OCI-LY3 (cell line): ENCODE results near the gene LRRC41.

Experiments
- H2AFZ ChIP-seq: fragments of 200-600, 300-600 bp; shearing (Covaris generic); 2 replicates; pipeline ENCODE4 v1.6.0; 2014; ENCODE audit warnings: antibody characterized with exemption, low read depth, low read length
- H3K27ac ChIP-seq: fragments of 200-600, 300-600 bp; sonication (generic); 2 replicates; pipeline ENCODE4 v1.5.1; 2014; ENCODE audit warnings: mild to moderate bottlenecking, low read length, moderate library complexity, mixed read lengths
- H3K27me3 ChIP-seq: fragments of 200-600, 300-600 bp; sonication (generic); 2 replicates; pipeline ENCODE4 v1.6.1; 2014; ENCODE audit warnings: low read depth, low read length, mixed read lengths
- H3K36me3 ChIP-seq: fragments of 200-600, 300-600 bp; sonication (generic); replicated peaks from 2 replicates; pipeline ENCODE3; 2014; ENCODE audit warnings: low read depth, low read length, mixed read lengths
- H3K4me1 ChIP-seq: fragments of 300-600, 200-600 bp; sonication (generic); 2 replicates; pipeline ENCODE4 v1.6.1; 2014; ENCODE audit warnings: low read length, mixed read lengths
- H3K4me2 ChIP-seq: fragments of 200-600, 300-600 bp; sonication (generic); 2 replicates; pipeline ENCODE4 v1.6.1; 2014; ENCODE audit warnings: low read length, mixed read lengths
- H3K4me3 ChIP-seq: fragments of 300-600, 200-600 bp; sonication (generic); 2 replicates; pipeline ENCODE4 v1.5.1; 2014; ENCODE audit warnings: antibody characterized with exemption, mild to moderate bottlenecking, low read length, moderate library complexity
- H3K79me2 ChIP-seq: fragments of 300-600, 200-600 bp; shearing (Covaris generic); 2 replicates; pipeline ENCODE4 v1.6.1; 2014; ENCODE audit warnings: mild to moderate bottlenecking, low read length, mixed read lengths
- H3K9ac ChIP-seq: fragments of 300-600, 200-600 bp; shearing (Covaris generic); 2 replicates; pipeline ENCODE4 v1.6.0; 2014; ENCODE audit warnings: mild to moderate bottlenecking, low read length, moderate library complexity
- H3K9me3 ChIP-seq: fragments of 200-600, 300-600 bp; shearing (Covaris generic); 2 replicates; pipeline ENCODE4 v1.6.1; 2014; ENCODE audit warnings: low read length, mixed read lengths; ENCODE audit not compliant: insufficient read depth
- H4K20me1 ChIP-seq: fragments of 200-600, 300-600 bp; sonication (generic); 2 replicates; pipeline ENCODE4 v1.6.1; 2016; ENCODE audit warnings: low read length, mixed read lengths; ENCODE audit not compliant: insufficient read depth
- CTCF ChIP-seq: fragments of 200-600, 300-600 bp; sonication (generic); IDR thresholded peaks from 2 replicates; pipeline ENCODE4 v1.5.1; 2014; ENCODE audit warnings: antibody characterized with exemption, low read length, low read depth
- EZH2phosphoT487 ChIP-seq: fragments of 200-600 bp; shearing (Covaris generic); IDR thresholded peaks from 2 replicates; pipeline ENCODE4 v1.6.1; 2018; ENCODE audit warnings: antibody characterized with exemption, mixed run types, low read depth

The LRRC41 gene

DNA sequence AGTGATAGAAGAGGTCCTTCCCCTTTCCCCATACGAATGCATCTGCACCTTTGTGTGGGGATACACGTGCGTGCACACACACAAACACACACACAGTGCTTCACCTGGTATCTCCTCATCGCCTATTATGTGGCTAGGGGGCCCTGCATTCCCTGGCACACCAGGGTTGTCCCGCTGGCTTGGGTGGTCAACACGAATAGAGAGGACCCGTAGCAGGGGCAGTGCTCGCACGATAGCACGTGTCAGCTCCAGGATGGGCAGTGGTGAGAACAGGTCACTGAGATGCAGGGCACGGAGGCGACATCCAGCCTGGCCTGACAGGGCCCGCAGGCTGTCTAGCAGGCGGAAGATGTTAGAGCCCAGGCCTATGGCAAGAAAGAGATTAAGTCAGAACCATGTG, 22.4 kb downstream of the LRRC41 start:
- no peak overlapping the region for H3K27ac ChIP-seq
- H3K4me1 ChIP-seq = no peaks in the 10 kb centered on the region
- no peak overlapping the region for H3K4me3 ChIP-seq
- H3K27me3 ChIP-seq = no peaks in the 10 kb centered on the region
- peaks cover 66% of the 10 kb centered on the region for H3K36me3 ChIP-seq
- no peaks in the 10 kb centered on the region for H3K79me2 ChIP-seq
- no peak overlapping the region for H2AFZ ChIP-seq
- H4K20me1 ChIP-seq = no peaks in the 10 kb centered on the region
- no peak overlapping the region for H3K9ac ChIP-seq
- no peak overlapping the region for H3K4me2 ChIP-seq
- TF ChIP-seq CTCF (no peak), EZH2phosphoT487 (no peak)
- no peaks in the 10 kb centered on the region for H3K9me3 ChIP-seq

DNA sequence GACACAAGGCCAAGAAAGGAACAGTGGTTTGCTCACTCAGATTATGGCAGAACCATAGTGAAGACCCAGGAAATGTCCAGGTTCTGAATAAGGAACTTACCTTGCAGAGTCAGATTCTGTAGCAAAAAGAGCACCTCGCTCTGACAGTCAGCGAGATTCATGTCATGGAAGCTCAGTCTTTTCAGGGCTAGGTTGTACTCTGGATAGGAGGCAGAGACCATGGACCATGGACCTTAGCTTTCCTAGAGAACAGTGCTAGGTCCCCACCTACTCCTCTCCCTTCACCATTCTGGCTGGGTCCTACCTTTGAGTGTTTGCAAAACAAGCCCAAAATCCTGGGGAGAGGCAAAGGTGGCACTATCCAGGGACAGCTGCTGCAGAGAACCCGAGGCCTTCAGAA, 23.3 kb downstream of the LRRC41 start:
- Histone ChIP-seq H3K9me3 (no peaks in the 10 kb centered on the region), H3K27me3 (no peaks in the 10 kb centered on the region), H3K4me1 (no peaks in the 10 kb centered on the region), H3K27ac (no peak overlapping the region), H3K79me2 (no peaks in the 10 kb centered on the region), H3K36me3 (peaks cover 68% of the 10 kb centered on the region), H3K9ac (no peak overlapping the region), H2AFZ (no peak overlapping the region), H4K20me1 (no peaks in the 10 kb centered on the region), H3K4me3 (no peak overlapping the region), H3K4me2 (no peak overlapping the region)
- TF ChIP-seq CTCF (no peak), EZH2phosphoT487 (no peak)

DNA sequence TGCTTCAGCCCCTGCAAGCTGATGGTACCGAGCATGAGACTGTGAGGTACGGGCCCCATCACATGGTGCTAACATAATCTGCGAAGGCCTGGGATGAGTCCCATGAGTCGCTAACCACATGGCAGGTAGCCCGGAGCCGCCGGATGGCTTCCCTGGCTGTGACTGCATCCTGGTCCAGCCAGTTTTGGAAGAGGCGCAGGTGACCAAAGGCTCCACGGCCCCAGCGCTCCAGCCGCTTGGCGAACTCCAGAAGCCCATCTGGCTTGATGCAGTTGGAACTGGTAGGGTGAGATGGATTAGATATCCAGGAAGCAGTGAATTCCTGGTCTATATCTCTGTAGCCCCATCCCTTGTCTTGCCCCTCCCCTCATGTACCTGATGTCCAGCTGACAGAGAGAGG, 24.6 kb downstream of the LRRC41 start:
- no peak overlapping the region for H3K9ac ChIP-seq
- TF ChIP-seq CTCF (no peak), EZH2phosphoT487 (no peak)
- H4K20me1 ChIP-seq = no peaks in the 10 kb centered on the region
- no peaks in the 10 kb centered on the region for H3K4me1 ChIP-seq
- H3K4me3 ChIP-seq = no peak overlapping the region
- H3K79me2 ChIP-seq = no peaks in the 10 kb centered on the region
- H3K36me3 ChIP-seq = peaks cover 63% of the 10 kb centered on the region
- no peak overlapping the region for H2AFZ ChIP-seq
- no peak overlapping the region for H3K4me2 ChIP-seq
- H3K9me3 ChIP-seq = no peaks in the 10 kb centered on the region
- H3K27ac ChIP-seq = no peak overlapping the region
- H3K27me3 ChIP-seq = no peaks in the 10 kb centered on the region

DNA sequence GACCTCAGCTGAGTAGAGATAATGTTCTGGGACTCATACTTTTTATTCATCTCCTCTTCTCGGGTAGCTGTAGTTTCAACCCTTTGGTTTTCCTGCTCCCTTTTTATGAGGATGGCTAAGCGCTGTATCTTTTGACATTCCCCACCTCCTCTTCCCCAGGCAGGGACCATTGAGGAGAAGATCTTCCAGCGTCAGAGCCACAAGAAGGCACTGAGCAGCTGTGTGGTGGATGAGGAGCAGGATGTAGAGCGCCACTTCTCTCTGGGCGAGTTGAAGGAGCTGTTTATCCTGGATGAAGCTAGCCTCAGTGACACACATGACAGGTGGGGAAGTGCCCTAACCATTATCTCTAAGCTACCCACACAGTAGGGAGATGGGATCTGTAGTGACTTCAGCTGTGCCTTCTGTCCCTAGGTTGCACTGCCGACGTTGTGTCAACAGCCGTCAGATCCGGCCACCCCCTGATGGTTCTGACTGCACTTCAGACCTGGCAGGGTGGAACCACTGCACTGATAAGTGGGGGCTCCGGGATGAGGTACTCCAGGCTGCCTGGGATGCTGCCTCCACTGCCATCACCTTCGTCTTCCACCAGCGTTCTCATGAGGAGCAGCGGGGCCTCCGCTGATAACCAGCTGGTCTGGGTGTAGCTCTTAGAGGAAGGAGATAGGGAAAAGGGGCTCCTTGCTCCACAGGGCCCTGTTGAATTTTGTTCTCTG, 25.6 kb downstream of the LRRC41 start:
- H2AFZ ChIP-seq = no peak overlapping the region
- no peaks in the 10 kb centered on the region for H4K20me1 ChIP-seq
- TF ChIP-seq CTCF = no peak
- no peak for TF ChIP-seq EZH2phosphoT487
- no peaks in the 10 kb centered on the region for H3K27me3 ChIP-seq
- H3K9me3 ChIP-seq = no peaks in the 10 kb centered on the region
- no peaks in the 10 kb centered on the region for H3K4me1 ChIP-seq
- no peaks in the 10 kb centered on the region for H3K79me2 ChIP-seq
- H3K4me3 ChIP-seq = no peak overlapping the region
- no peak overlapping the region for H3K4me2 ChIP-seq
- H3K36me3 ChIP-seq = peaks cover 61% of the 10 kb centered on the region
- no peak overlapping the region for H3K27ac ChIP-seq
- no peak overlapping the region for H3K9ac ChIP-seq
